Limb (tissue), 2 donors: ENCODE results near the gene INTS1.
"Not testable (repeated sequence)": the region's sequence is repeated elsewhere in the genome, so short reads cannot be mapped to it uniquely, and the experiment has no call there.

ENCODE experiments used
- DNase-seq, 2 donors: peaks; one replicate each; pipeline ENCODE4 v3.0.0-alpha.2; 2016; ENCODE audit errors: extremely low spot score in 2 of 2

The INTS1 gene

GRCh38 chr7:1447112-1447511, 57.1 kb downstream of the INTS1 start:
- no peak for DNase-seq

- no peak for DNase-seq
Observed at GRCh38 chr7:1446620-1447032, 57.6 kb downstream of the INTS1 start.

- DNase-seq: not testable (repeated sequence)
Observed at GRCh38 chr7:1446026-1446425, 58.2 kb downstream of the INTS1 start.

- no peak for DNase-seq
Observed at GRCh38 chr7:1445341-1445740, 58.8 kb downstream of the INTS1 start.

- DNase-seq: no peak
Observed at GRCh38 chr7:1444925-1445322, 59.3 kb downstream of the INTS1 start.

GRCh38 chr7:1444214-1444924, 59.8 kb downstream of the INTS1 start:
- no peak for DNase-seq

- DNase-seq: not testable (repeated sequence)
Observed at GRCh38 chr7:1443587-1444200, 60.5 kb downstream of the INTS1 start.

- no peak for DNase-seq
Observed at GRCh38 chr7:1442355-1443124, 61.6 kb downstream of the INTS1 start.

- no peak for DNase-seq
Observed at GRCh38 chr7:1441615-1442354, 62.4 kb downstream of the INTS1 start.

GRCh38 chr7:1440620-1441019, 63.6 kb downstream of the INTS1 start:
- DNase-seq: no peak

GRCh38 chr7:1439373-1440363, 64.5 kb downstream of the INTS1 start:
- no peak for DNase-seq

- no peak for DNase-seq
Observed at GRCh38 chr7:1438821-1439220, 65.4 kb downstream of the INTS1 start.

- DNase-seq: no peak
Observed at GRCh38 chr7:1438208-1438607, 66.0 kb downstream of the INTS1 start.

- no peak for DNase-seq
Observed at GRCh38 chr7:1437155-1437880, 66.9 kb downstream of the INTS1 start.

GRCh38 chr7:1436608-1437007, 67.6 kb downstream of the INTS1 start:
- DNase-seq: no peak

GRCh38 chr7:1434891-1435670, 69.1 kb downstream of the INTS1 start:
- DNase-seq: no peak

GRCh38 chr7:1434165-1434718, 69.9 kb downstream of the INTS1 start:
- no peak for DNase-seq

- DNase-seq: no peak
Observed at GRCh38 chr7:1433128-1433920, 70.9 kb downstream of the INTS1 start.
